Astrocyte of the spinal cord (primary cell): Measurements from ENCODE around the gene BRPF1.

ENCODE experiments used
- DNase-seq: peaks from one replicate; pipeline ENCODE4 v3.0.0; 2011; ENCODE audit warnings: low read depth, low spot score
- H3K4me3 ChIP-seq: 2 replicates; pipeline ENCODE4 v1.5.1; 2011; ENCODE audit warnings: low read depth, mild to moderate bottlenecking, low read length, moderate library complexity
- in situ Hi-C: cut with HindIII; loops from 2 replicates; pipeline ENCODE4 v1.10.0; 2017; ENCODE audit warnings: low sequenced_read_pairs
- TF ChIP-seq, protein P1 (sequence below): IDR thresholded peaks from 2 replicates; pipeline ENCODE4 v1.5.1; 2012; ENCODE audit warnings: low read depth, mild to moderate bottlenecking, low read length, inconsistent platforms

Gene BRPF1

GRCh38 chr3:9786825-9787669 lies 55.5 kb downstream of the BRPF1 start:
- no peak overlapping the region for H3K4me3 ChIP-seq
- no peak for DNase-seq
- in situ Hi-C loops, result no loop called here
- TF ChIP-seq, protein P1, sequence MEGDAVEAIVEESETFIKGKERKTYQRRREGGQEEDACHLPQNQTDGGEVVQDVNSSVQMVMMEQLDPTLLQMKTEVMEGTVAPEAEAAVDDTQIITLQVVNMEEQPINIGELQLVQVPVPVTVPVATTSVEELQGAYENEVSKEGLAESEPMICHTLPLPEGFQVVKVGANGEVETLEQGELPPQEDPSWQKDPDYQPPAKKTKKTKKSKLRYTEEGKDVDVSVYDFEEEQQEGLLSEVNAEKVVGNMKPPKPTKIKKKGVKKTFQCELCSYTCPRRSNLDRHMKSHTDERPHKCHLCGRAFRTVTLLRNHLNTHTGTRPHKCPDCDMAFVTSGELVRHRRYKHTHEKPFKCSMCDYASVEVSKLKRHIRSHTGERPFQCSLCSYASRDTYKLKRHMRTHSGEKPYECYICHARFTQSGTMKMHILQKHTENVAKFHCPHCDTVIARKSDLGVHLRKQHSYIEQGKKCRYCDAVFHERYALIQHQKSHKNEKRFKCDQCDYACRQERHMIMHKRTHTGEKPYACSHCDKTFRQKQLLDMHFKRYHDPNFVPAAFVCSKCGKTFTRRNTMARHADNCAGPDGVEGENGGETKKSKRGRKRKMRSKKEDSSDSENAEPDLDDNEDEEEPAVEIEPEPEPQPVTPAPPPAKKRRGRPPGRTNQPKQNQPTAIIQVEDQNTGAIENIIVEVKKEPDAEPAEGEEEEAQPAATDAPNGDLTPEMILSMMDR, result peak; percentile 49

DNA sequence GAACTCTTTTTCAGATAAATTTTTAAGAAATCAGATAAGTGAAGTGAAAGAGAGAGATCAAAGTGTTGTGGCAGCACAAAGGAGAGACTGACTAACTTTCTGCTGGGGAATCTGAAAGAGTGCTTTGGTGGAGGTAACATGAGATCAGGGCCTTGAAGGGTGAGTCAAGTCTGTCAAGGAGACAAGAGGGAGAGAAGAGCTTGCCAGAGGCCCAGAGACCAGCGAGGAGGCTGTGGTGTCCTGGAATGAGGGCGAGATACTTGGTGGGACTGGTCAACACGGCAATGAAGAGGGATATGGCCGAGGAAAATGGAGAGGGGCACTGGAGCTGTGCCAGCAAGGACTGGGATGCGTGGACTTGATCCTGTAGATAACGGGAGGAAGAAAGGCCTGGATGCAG lies 56.2 kb downstream of the BRPF1 start:
- in situ Hi-C loops, result no loop called here
- DNase-seq, result no peak
- TF ChIP-seq, protein P1, result no peak
- H3K4me3 ChIP-seq, result no peak overlapping the region

- in situ Hi-C loops, result no loop called here
- TF ChIP-seq, protein P1, result no peak
- H3K4me3 ChIP-seq, result no peak overlapping the region
- DNase-seq, result no peak
Observed at GRCh38 chr3:9791127-9791526, 59.6 kb downstream of the BRPF1 start.

GRCh38 chr3:9791790-9792404 lies 60.4 kb downstream of the BRPF1 start:
- peak overlapping the region; percentile 91 for H3K4me3 ChIP-seq
- TF ChIP-seq, protein P1, result no peak
- in situ Hi-C loops, result no loop called here
- no peak for DNase-seq

GRCh38 chr3:9792405-9793160 lies 61.0 kb downstream of the BRPF1 start, which contains the start of the genes ARPC4 and TADA3:
TSS of gene ARPC4 (plus strand) at chr3:9793082. CDS start at chr3:9793122, 40 bp downstream.
TSS of gene TADA3 (minus strand) at chr3:9792473. CDS start at chr3:9791466, 1,007 bp downstream.
- peak within 1 kb of the TSS; percentile 91 for H3K4me3 ChIP-seq
- TF ChIP-seq, protein P1, result no peak
- peak; percentile 98 for DNase-seq
- in situ Hi-C loops, result no loop called here

DNA sequence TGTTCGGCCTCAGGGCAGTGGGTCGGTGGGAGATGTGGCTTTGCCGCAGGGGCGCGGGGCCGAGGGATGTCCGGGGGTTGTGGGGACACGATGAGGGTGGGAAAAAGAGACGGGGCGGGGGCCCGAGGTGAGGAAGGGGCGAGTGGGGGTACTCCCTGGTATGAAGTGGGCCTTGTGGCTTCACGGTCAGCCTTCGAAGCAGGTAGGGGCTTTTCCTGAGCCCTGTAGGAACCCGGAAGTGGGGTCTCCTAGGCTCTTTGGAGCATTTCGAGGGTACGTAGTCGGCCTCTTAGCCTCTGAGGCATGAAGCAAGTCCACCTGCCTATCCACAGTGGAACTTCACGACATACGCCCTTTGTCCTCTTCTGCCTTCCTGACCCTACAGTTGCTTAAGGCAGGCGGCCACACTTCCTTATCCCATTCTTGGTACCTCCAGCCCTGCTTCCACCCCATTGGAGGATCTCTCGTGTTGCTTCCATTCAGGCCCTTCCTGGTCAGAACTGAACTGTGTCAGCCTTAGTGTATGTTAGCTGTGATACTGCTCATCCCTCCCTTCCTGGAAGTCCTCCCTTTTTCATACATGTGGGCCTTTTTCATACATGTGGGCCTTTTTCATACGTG lies 61.7 kb downstream of the BRPF1 start:
- DNase-seq, result peak; percentile 27
- peak overlapping the region; percentile 91 for H3K4me3 ChIP-seq
- in situ Hi-C loops, result no loop called here
- TF ChIP-seq, protein P1, result no peak
